Mucosa of gallbladder (tissue), 1 donor: ENCODE results near the gene DAZAP1. TPM values are rescaled to one million over a fixed set of nuclear protein-coding genes. Genes with fewer than 3 reads are reported as not detected.
"Not testable (repeated sequence)": the region's sequence is repeated elsewhere in the genome, so short reads cannot be mapped to it uniquely, and the experiment has no call there.

Experiments used
- DNase-seq: peaks from one replicate; pipeline ENCODE4 v3.0.0-alpha.2; 2020; ENCODE audit warnings: low spot score
- total RNA-seq: library from RNA; stranded (reverse); gene quantifications from one replicate; pipeline ENCODE4 v1.2.1, GENCODE V29; 2021
- donor health status: DM: no; HTN: no; CAD: no.

Gene DAZAP1
- total RNA-seq, 1 donor from 2014 or later: 77.7 TPM

DNA sequence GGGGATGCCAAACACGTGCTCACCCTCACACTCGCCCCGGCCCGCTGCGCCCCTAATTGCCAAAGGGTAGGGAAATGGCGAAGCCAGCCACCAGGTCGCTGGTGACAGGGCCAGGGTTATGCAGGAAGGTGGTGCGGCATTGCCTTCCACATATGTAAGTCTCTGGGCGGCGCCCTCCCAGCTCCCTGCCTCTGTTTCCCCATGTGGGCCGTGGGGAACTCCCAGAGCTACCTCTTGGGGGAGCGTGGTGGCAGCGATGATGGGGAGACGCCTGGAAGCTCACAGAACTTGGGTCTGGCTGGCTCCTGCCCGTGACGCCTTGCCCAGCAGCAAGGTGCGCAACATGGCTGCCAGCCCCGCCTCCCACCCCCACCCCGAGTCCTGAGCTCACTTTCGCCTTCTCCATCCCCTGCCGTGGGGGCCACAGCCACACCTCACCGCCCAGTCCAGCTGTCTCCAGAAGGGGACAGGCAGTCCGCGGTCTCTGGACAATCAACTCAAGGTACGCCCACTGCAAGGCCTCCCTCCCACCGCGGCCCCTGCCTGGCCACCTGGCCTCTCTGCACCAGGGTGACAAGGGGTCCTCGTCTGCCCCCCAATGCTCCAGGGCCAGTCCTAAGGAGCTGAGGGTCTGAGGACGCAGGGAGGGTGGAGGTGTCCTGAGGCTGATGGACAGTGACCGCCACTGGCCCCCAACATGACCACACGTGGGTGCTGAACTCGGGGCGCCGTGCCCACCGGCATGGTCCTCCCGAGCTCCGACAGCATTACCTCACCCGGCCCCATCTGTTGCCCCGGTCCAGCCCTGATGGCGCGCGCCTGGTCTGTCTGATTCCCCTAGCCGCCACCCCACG is 65.1 kb downstream of the DAZAP1 start:
- DNase-seq: no peak

DNA sequence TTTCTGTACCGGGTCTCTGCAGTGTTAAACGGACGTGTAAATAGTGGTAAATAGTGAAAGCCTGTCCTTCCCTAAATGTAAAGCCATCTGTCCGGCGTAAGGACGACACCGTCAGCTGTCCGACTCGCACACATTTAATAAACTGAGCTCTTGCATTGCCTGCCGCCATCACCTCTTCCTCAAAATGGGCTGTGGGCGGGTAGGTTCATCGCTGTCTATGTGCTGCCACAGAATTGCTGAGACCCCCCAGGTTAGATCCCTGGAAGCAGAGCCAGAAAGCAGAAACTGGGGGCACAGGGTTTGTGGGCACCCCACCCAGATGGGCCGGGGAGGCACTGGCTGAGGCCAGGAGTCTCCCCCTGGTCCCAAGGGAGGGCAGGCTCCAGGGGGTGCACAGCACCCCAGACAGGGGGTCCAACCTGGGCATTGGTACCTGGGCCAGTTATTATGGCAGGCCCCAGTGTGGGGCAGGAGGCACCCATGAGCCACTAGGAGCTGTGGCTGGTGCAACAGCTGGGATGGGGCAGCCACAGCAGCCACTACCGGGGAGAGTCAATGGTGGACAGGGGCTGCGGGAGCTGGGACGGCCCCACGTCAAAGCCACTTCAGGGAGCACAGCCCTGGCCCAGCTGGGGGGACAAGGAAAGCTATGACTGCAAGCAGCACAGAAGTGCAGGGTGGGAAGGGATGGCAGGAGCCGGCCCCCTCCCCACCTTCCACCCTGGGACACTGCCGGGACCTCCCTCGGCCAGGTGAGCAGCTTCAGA is 65.9 kb downstream of the DAZAP1 start:
- DNase-seq: no peak

DNA sequence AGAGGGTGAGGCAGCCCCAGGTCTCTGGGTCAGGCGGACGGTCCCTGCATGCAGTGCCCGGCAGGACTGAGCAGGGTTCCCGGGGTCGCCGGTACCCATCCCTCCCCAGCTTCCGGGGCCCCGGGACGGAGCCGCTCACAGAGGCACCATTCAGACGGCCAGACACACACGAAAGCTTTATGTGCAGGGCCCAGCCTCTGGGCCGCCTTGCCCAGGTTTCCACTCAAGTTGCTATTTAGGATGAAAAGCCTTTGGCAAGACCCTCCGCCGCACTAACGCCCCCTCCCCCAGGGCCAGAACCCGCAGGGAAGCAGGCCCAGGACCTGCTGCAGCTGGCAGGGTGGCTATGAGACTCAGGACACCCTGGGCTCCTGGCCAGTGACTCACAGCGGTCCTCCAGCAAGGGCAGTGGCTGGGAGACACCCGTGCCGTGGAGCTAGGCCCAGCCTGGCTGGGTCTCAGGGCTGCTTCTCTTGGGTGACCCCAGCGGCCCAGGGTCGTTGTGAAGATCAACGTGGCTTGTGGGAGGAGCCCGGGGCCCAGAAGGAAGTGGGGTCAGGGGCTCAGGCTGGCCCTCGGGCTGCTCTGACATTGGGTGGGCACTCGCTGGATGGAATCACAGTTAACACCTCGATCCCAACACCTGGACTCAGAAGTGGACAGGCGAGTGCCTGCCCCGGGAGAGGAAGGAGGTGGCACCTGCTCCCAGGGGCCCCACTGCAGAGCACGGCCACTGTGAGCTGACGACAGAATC is 66.8 kb downstream of the DAZAP1 start:
- DNase-seq: no peak

DNA sequence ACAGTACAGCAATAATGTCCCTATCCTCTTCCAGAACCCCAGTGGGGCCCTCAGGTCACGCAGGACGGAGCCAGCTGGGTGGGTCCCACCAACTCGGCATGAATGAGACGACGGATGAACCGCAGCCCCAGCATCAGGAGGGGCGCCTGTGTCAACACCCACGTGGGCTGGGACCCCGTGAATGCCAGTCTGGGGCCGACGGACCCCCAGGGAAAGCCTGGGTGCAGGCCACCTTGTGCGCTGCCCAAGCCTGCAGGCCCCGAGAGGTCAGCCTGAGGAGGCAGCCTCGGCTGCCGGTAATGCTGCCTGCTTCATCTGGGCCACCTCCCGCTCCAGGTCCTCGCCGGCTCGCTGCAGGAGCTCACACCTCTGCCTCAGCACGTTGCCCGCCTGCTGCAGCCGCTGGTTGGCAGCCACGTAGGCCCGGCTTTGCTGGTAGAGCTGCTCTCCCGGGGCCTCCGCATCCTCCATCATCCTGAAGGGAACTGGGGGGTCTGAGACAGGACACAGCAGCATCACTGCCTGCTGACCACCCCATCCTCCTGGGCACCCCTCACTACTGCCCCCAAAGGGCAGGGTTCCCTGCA is 67.5 kb downstream of the DAZAP1 start:
- no peak for DNase-seq

DNA sequence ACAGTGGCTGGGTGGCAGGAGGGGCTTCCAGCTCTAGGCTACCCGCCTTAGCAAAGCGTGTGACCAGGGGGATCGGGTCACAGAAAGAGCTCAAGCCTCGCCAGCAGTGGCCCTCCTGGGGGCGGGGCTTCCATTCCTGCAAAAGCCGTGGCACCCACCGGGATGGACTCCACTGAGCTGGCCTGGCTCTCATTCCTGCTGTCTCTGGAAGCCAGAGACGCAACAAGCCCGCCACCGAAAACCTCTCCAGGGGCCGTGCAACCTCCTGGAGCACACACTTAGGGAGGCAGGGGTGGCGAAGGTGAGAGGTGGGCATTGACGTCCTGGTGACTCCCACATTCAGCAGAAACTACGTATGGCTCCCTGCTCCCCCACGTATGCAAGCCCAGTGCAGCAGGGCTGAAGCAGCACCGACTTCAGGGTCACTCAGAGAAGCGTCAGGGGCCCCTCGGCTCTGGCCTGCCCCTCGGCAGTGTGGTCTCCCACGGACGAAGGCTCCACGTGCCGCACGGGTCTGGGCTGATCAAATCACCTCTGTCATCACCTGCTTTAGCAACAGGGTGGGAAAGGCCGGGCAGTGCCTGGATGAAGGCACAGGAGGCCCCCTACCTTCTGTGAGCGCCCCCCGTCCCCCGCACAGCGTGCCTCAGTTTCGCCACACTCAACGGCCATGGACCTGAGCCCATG is 68.5 kb downstream of the DAZAP1 start:
- DNase-seq: no peak

DNA sequence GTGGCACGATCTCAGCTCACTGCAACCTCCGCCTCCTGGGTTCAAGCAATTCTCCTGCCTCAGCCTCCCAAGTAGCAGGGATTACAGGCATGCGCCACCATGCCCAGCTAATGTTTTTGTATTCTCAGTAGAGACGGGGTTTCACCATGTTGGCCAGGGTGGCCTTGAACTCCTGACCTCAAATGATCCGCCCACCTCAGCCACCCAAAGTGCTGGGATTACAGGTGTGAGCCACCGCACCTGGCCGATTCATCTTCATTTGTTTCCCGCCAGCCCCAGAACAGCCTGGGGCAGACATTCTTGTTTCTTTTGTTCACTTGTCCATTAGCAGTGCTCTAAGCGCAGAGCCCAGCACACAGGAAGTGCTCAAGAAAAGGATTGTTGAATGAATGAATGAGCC is 69.7 kb downstream of the DAZAP1 start:
- DNase-seq: not testable (repeated sequence)

DNA sequence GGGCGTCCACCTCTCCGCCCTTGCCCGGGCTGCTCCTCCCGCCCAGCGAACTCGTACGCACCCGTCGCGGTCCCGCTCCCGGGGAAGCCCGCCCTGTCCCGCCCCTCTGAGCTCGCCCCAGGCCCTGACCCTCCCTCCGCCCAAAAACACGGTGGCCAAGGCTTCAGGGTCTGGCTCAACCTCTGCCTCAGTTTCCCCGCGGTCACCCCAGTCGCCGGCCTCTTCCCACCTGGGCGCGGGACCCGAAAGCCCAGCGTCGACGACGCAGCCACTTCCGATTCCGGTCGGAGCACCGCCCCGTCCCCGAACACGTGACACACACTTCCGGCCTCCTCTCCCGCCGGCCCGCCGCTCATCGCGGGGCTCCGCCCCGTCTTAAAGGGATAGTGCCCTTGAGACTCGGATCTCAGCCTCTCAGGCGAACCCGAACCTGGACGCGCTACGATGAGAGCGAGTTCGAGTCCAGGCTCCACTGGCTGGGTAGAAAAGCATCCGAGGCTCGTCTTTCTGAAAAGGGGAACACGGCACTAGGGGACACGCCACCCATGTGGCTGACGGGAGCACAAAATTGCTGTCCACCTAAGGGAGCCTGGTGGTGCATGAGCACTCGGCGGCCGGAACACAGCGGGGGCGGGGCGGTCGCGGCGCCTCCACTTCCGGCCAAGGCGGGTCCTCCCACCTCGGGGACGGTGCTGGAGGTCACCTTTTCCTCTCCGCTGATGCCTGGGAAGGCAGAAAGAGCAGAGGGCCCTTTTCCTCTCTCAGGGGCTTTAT is 71.7 kb downstream of the DAZAP1 start, which contains the start of gene C19orf25:
Gene C19orf25 (minus strand): TSS at position 282 of the 774 bp plus-strand sequence. CDS start 312 bp downstream, outside the sequence.
- peak; percentile 94 for DNase-seq

DNA sequence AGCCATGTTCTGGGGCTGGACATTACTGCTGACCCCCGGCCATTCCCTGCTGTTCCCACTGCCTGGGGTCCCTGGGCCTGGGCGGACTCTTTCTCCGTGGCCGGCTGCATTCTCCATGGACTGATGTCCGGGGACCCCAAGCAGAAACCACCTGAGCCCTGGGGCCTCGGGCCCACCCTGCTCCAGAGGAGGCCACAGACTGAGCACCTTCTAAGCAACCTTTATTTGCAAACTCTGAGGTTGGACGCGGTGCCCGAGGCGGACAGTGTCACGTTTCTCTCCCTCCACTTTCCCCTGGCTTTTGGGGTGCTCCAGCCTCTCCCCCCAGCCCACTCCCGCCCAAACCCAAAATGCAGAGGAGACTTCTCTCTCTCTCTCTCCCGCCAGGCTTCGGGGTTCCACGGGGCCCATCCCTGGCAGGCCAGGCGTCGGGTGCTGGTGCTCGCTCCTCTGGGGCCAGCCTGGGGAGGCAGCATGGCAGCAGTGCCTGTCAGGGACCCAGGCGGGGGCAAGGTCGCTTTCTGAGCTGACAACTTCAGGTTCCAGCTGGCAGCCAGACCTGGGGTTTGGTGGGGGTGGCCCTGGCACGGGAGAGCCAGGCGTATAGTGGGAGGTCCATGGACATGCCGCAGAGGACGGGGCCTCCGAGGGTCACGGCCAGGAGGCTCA is 74.0 kb downstream of the DAZAP1 start:
- DNase-seq: no peak

DNA sequence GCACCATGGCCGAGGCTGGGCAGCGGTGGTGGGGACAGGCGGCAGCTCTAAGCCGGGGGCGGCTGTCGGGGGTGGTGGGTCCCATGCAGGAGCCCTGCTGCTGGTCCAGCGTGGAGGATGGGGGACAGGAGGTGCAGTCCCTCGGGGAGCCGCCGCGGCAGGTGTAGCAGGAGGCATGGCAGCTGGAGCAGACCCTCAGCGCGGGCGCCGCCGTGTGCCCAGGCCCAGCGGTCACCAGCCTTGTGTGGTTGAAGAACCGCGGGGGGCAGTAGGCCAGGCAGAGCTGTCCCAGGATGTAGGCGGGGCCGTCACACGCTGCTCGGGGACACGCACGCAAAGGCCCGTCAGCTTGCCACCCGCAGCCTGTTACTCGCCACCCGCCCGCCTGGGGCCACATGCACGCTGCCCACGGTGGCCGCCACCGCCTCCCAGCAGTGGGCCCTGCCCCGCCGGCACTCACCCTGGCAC is 74.5 kb downstream of the DAZAP1 start:
- DNase-seq: no peak

DNA sequence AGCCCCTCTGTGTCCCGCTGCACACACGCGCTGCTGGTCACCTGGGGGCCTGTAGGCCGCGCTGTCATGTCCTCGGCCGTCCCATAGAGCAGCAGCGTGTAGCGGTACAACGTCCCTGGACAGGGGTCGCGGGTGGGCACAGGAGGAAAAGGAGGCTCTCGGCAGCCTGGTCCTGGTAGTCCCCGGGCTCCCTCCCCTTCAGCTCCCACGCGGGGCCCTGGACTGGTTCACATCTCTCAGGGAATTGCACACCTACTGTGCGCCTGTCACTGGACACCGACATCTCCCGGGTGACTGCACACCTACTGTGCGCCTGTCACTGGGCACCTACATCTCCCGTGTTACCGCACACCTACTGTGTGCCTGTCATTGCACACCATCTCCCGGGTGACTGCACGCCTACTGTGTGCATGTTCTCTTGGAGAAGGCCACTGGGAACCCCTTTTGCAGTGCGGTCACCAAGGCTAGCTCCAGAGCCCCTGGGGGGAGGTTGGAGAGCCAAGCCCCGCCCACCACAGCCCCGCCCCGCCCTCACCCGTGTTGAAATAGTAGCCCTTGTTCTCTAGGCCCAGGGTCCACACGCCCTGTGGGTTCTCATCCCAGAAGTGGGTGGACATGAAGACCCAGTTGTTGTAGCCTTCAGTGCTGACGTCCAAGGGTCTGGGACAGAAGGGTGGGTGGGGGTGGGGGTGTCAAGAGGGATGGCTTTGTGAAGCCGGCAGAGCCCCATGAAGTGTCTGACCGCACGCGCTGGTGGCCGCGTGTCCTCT is 75.2 kb downstream of the DAZAP1 start:
- DNase-seq: no peak

DNA sequence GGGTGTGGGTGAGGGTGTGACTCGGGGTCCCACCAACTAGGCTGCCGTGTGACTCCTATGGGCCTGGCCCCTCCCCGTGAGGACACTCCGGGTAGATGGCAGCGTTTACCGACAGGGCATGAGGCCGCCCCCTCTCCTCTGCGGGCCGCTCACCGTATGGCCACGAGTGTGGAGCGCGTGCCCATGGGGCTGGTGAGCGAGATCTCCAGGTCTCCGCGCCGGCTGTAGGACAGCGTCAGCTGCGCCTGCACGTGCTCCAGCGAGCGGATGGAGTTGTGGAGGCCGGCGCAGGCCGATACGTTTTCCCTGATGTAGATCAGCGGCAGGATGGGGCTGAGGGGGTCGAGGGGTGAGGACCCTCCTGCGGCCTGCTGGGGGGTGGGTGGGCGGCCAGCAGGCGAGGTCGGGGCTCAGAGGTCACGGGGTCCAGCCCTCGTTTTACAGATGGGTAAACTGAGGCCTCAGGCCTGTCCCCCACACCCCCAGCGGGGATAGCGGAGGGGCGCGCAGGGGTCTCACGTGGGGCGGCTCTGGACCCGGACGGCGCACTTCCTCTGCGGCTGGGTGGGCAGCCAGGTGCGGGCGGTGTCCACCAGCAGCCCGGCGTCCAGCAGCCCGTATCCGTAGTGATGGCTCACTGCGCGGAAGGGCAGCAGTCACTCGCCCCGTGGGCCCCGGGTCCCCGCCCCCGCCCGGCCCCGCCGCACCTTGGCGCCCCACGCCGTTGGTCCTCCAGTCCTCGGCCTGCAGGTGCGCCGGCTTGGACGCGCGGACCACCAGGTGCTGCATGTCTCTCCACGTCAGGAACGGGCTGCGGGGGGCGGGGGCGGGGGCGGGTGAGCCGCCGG is 76.0 kb downstream of the DAZAP1 start:
- DNase-seq: no peak

DNA sequence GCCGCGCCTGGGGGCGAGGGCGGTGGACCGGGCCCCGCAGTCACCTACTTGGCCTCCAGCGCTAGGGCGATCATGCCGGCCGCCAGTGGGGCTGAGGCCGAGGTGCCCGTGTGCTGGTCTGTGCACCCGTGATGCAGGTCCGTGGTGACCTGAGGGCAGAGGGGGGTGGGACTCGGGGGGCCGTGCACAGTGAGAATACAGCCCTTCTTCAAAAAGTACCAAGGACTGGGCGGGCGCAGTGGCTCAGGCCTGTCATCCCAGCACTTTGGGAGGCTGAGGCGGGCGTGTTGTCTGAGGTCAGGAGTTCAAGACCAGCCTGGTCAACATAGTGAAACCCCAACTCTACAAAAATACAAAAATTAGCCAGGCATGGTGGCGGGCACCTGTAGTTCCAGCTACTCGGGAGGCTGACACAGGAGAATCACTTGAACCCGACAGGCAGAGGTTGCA is 76.6 kb downstream of the DAZAP1 start:
- no peak for DNase-seq

Other genes with a start within 250 kb of the DAZAP1 start
- 64.1 TPM for gene SBNO2, start 233.3 kb upstream of the DAZAP1 start, total RNA-seq
- gene STK11, start 201.8 kb upstream of the DAZAP1 start, total RNA-seq: 72.2 TPM
- 1.1 TPM for gene CBARP, start 169.6 kb upstream of the DAZAP1 start, total RNA-seq
- gene ATP5F1D, start 165.8 kb upstream of the DAZAP1 start, total RNA-seq: 213 TPM
- gene MIDN, start 159.0 kb upstream of the DAZAP1 start, total RNA-seq: 127 TPM
- 382 TPM for gene CIRBP, start 138.3 kb upstream of the DAZAP1 start, total RNA-seq
- gene FAM174C, start 132.1 kb upstream of the DAZAP1 start, total RNA-seq: 57.6 TPM
- gene EFNA2, start 121.7 kb upstream of the DAZAP1 start, total RNA-seq: 8.4 TPM
- 121 TPM for gene NDUFS7, start 23.7 kb upstream of the DAZAP1 start, total RNA-seq
- gene GAMT, start 6.0 kb upstream of the DAZAP1 start, total RNA-seq: 27.9 TPM
- 877 TPM for gene RPS15, start 30.8 kb downstream of the DAZAP1 start, total RNA-seq
- gene APC2, start 42.5 kb downstream of the DAZAP1 start, total RNA-seq: 0.43 TPM
- 41.6 TPM for gene C19orf25, start 71.6 kb downstream of the DAZAP1 start, total RNA-seq
- gene PCSK4, start 82.8 kb downstream of the DAZAP1 start, total RNA-seq: 11.7 TPM
- 80.5 TPM for gene REEP6, start 83.6 kb downstream of the DAZAP1 start, total RNA-seq
- gene ADAMTSL5, start 105.4 kb downstream of the DAZAP1 start, total RNA-seq: 4.4 TPM
- gene PLK5, start 116.5 kb downstream of the DAZAP1 start, total RNA-seq: 0.89 TPM
- gene MEX3D, start 160.7 kb downstream of the DAZAP1 start, total RNA-seq: 58.6 TPM
- 82.8 TPM for gene MBD3, start 185.3 kb downstream of the DAZAP1 start, total RNA-seq
- 254 TPM for gene UQCR11, start 197.9 kb downstream of the DAZAP1 start, total RNA-seq
- 83.0 TPM for gene TCF3, start 245.0 kb downstream of the DAZAP1 start, total RNA-seq